HEK293 (cell line): Measurements from ENCODE around the gene MTMR3.

Experiments used
- CTCF ChIA-PET: fragments of 350-600 bp; formaldehyde crosslinking; extraction: SDS; loops from one replicate; lab custom pipeline; 2021; ENCODE audit warnings: antibody characterized with exemption; lab: Yijun Ruan, JAX
- POLR2A ChIA-PET: fragments of 300-600 bp; formaldehyde crosslinking; extraction: SDS; loops from one replicate; lab custom pipeline; 2020; ENCODE audit warnings: antibody characterized with exemption, inconsistent platforms; lab: Yijun Ruan, JAX
- H3K27ac ChIP-seq: fragments of 200-500 bp; sonication (Bioruptor generic); 2 replicates; pipeline ENCODE4 v1.5.1; 2014; ENCODE audit warnings: low read depth, low read length, control low read depth, inconsistent platforms; ENCODE audit errors: extremely low read depth
- H3K36me3 ChIP-seq, 2 experiments: fragments of 200-500 bp in 1 of 2; sonication (Bioruptor generic) in 1 of 2; 1 replicate in 1 of 2; 2 replicates in 1 of 2; pipeline ENCODE4 v1.5.1; 2014 to 2017; ENCODE audit warnings: inconsistent platforms in 2 of 2, low read length in 2 of 2; ENCODE audit not compliant: control insufficient read depth in 2 of 2, insufficient read depth in 1 of 2
- H3K4me1 ChIP-seq: fragments of 200-500 bp; sonication (Bioruptor generic); 2 replicates; pipeline ENCODE4 v1.5.1; 2014; ENCODE audit warnings: mild to moderate bottlenecking, low read length, inconsistent platforms; ENCODE audit not compliant: control insufficient read depth, insufficient read depth
- H3K4me3 ChIP-seq: 2 replicates; pipeline ENCODE4 v1.5.1; 2011; ENCODE audit warnings: low read depth, mild to moderate bottlenecking, control low read depth, low read length, moderate library complexity
- H3K9me3 ChIP-seq: fragments of 200-500 bp; sonication (Bioruptor generic); 2 replicates; pipeline ENCODE4 v1.5.1; 2014; ENCODE audit warnings: low read depth, low read length, inconsistent platforms; ENCODE audit not compliant: control insufficient read depth, insufficient read depth
- KLF1 ChIP-seq: fragments of 450-650 bp; formaldehyde crosslinking; IDR thresholded peaks from 2 replicates; pipeline ENCODE4 v1.5.1; 2016; ENCODE audit warnings: missing biosample characterization, missing genetic modification characterization
- SP2 ChIP-seq: fragments of 450-650 bp; formaldehyde crosslinking; IDR thresholded peaks from 2 replicates; pipeline ENCODE4 v1.5.1; 2016; ENCODE audit warnings: missing biosample characterization, missing genetic modification characterization
- SP7 ChIP-seq: fragments of 450-650 bp; formaldehyde crosslinking; IDR thresholded peaks from 2 replicates; pipeline ENCODE4 v1.5.1; 2016; ENCODE audit warnings: missing biosample characterization, missing genetic modification characterization
- ZBTB20 ChIP-seq: fragments of 450-650 bp; formaldehyde crosslinking; IDR thresholded peaks from 2 replicates; pipeline ENCODE4 v1.5.1; 2016; ENCODE audit warnings: missing biosample characterization, missing genetic modification characterization
- ZFHX2 ChIP-seq: fragments of 450-650 bp; formaldehyde crosslinking; conservative IDR thresholded peaks from 2 replicates; pipeline ENCODE4 v1.5.1; 2016; ENCODE audit warnings: missing biosample characterization, missing genetic modification characterization
- ZNF174 ChIP-seq: fragments of 450-650 bp; formaldehyde crosslinking; IDR thresholded peaks from 2 replicates; pipeline ENCODE4 v1.5.0; 2017; ENCODE audit warnings: missing biosample characterization, mild to moderate bottlenecking, missing genetic modification characterization
- ZNF335 ChIP-seq: fragments of 450-650 bp; formaldehyde crosslinking; conservative IDR thresholded peaks from 2 replicates; pipeline ENCODE4 v1.5.1; 2016; ENCODE audit warnings: missing biosample characterization, missing genetic modification characterization
- ZNF433 ChIP-seq: fragments of 450-650 bp; formaldehyde crosslinking; IDR thresholded peaks from 2 replicates; pipeline ENCODE4 v1.5.1; 2016; ENCODE audit warnings: missing biosample characterization, missing genetic modification characterization, low read depth
- ZNF514 ChIP-seq: fragments of 450-650 bp; formaldehyde crosslinking; IDR thresholded peaks from 2 replicates; pipeline ENCODE4 v1.5.1; 2016; ENCODE audit warnings: missing biosample characterization, missing genetic modification characterization
- ZNF596 ChIP-seq: fragments of 450-650 bp; IDR thresholded peaks from 2 replicates; pipeline ENCODE4 v1.5.0; 2018; ENCODE audit warnings: missing biosample characterization, mild to moderate bottlenecking, missing genetic modification characterization, moderate library complexity
- ZNF664 ChIP-seq: fragments of 450-650 bp; formaldehyde crosslinking; IDR thresholded peaks from 2 replicates; pipeline ENCODE4 v1.5.1; 2016; ENCODE audit warnings: missing biosample characterization, missing genetic modification characterization
- ZNF747 ChIP-seq: fragments of 450-650 bp; formaldehyde crosslinking; IDR thresholded peaks from 2 replicates; pipeline ENCODE4 v1.5.1; 2016; ENCODE audit warnings: missing biosample characterization, missing genetic modification characterization
- TF ChIP-seq, protein P1 (sequence below): fragments of 450-650 bp; formaldehyde crosslinking; conservative IDR thresholded peaks from 2 replicates; pipeline ENCODE4 v1.5.1; 2016; ENCODE audit warnings: low read depth, missing biosample characterization, missing genetic modification characterization
- TF ChIP-seq, protein P2 (sequence below): fragments of 450-650 bp; formaldehyde crosslinking; IDR thresholded peaks from 2 replicates; pipeline ENCODE4 v1.5.1; 2016; ENCODE audit warnings: missing biosample characterization, missing genetic modification characterization
- TF ChIP-seq, protein P3 (sequence below): fragments of 450-650 bp; formaldehyde crosslinking; optimal IDR thresholded peaks from 2 replicates; pipeline ENCODE3; 2016; ENCODE audit warnings: missing biosample characterization, mild to moderate bottlenecking, missing genetic modification characterization
- TF ChIP-seq, protein P4 (sequence below): fragments of 450-650 bp; formaldehyde crosslinking; IDR thresholded peaks from 2 replicates; pipeline ENCODE4 v1.5.1; 2016; ENCODE audit warnings: missing biosample characterization, missing genetic modification characterization

Gene MTMR3

DNA sequence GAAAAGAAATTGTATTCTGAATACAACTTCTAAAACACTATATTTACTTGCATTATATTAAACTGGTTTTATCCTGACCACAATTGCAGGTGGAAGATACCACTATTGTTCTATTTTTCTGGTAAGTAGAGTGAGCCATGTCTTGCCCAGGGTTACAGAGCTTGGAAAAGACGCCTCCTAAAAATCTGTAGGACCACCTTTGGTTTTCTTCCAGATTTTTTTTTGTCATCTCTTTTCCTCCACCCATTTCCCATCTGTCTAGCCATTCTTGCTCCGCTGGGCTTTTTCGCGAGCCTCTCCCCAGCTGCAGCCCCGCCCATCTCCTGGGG lies 294 bp upstream of the MTMR3 start:
- POLR2A ChIA-PET: interaction anchor here (0.7 to 1.7 kb wide), 11 partner anchors 10 to 116 kb away, joined by 3 to 9 read pairs (median 5); partner anchors contain the start of genes ASCC2, UQCR10 and ZMAT5
- no peak overlapping the region for H3K4me3 ChIP-seq

DNA sequence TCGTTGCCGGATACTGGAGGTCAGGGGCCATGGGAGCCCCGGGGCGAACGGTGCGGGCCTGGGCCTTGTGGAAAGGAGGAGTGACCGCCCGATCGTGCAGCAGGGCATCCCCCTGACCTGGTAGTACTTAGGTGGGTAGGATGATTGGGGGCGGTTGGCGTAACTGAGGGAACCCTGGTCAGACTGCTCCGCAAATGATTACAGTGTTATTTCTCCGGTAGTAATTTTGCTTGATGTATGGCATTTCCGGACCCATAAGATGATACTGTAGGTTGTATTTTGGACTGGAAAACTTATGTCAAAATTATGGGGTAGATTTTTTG lies 762 bp downstream of the MTMR3 start:
- ChIA-PET POLR2A (interaction anchor here (0.6 to 1.7 kb wide), 15 partner anchors 11 to 885 kb away, joined by 3 to 9 read pairs (median 4); partner anchors contain the start of genes ASCC2, UQCR10 and ZMAT5), CTCF (interaction anchor here (0.5 to 1.7 kb wide), 6 partner anchors 24 to 244 kb away, joined by 3 to 5 read pairs (median 4); partner anchors contain the start of gene ASCC2)
- H3K4me1 ChIP-seq: peaks cover 19% of the 10 kb centered on the region
- peak overlapping the region; percentile 97 for H3K27ac ChIP-seq
- H3K4me3 ChIP-seq: peak overlapping the region; percentile 99
- H3K9me3 ChIP-seq: no peaks in the 10 kb centered on the region
- TF ChIP-seq SP2 (peak; percentile 56; the same call in 1 of the 2 replicates), ZBTB20 (tag by site-specific recombination) (peak; percentile 0; the same call in 1 of the 2 replicates), ZNF514 (tag by site-specific recombination) (no peak), ZNF664 (tag by site-specific recombination) (no peak), ZNF433 (tag by site-specific recombination) (no peak), ZNF747 (tag by site-specific recombination) (no peak), ZFHX2 (tag by site-specific recombination) (peak; percentile 50), SP7 (tag by site-specific recombination) (peak; percentile 49; the same call in 1 of the 2 replicates), ZNF596 (tag by site-specific recombination) (0 out of 2 replicates have a peak, but pooled peaks have one; percentile 12), ZNF335 (tag by site-specific recombination) (peak; percentile 51; the same call in 1 of the 2 replicates)
- TF ChIP-seq, protein P1, sequence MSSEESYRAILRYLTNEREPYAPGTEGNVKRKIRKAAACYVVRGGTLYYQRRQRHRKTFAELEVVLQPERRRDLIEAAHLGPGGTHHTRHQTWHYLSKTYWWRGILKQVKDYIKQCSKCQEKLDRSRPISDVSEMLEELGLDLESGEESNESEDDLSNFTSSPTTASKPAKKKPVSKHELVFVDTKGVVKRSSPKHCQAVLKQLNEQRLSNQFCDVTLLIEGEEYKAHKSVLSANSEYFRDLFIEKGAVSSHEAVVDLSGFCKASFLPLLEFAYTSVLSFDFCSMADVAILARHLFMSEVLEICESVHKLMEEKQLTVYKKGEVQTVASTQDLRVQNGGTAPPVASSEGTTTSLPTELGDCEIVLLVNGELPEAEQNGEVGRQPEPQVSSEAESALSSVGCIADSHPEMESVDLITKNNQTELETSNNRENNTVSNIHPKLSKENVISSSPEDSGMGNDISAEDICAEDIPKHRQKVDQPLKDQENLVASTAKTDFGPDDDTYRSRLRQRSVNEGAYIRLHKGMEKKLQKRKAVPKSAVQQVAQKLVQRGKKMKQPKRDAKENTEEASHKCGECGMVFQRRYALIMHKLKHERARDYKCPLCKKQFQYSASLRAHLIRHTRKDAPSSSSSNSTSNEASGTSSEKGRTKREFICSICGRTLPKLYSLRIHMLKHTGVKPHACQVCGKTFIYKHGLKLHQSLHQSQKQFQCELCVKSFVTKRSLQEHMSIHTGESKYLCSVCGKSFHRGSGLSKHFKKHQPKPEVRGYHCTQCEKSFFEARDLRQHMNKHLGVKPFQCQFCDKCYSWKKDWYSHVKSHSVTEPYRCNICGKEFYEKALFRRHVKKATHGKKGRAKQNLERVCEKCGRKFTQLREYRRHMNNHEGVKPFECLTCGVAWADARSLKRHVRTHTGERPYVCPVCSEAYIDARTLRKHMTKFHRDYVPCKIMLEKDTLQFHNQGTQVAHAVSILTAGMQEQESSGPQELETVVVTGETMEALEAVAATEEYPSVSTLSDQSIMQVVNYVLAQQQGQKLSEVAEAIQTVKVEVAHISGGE (tag by site-specific recombination): 0 out of 2 replicates have a peak, but pooled peaks have one; percentile 2
- TF ChIP-seq, protein P2, sequence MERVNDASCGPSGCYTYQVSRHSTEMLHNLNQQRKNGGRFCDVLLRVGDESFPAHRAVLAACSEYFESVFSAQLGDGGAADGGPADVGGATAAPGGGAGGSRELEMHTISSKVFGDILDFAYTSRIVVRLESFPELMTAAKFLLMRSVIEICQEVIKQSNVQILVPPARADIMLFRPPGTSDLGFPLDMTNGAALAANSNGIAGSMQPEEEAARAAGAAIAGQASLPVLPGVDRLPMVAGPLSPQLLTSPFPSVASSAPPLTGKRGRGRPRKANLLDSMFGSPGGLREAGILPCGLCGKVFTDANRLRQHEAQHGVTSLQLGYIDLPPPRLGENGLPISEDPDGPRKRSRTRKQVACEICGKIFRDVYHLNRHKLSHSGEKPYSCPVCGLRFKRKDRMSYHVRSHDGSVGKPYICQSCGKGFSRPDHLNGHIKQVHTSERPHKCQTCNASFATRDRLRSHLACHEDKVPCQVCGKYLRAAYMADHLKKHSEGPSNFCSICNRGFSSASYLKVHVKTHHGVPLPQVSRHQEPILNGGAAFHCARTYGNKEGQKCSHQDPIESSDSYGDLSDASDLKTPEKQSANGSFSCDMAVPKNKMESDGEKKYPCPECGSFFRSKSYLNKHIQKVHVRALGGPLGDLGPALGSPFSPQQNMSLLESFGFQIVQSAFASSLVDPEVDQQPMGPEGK (tag by site-specific recombination): 0 out of 2 replicates have a peak, but pooled peaks have one; percentile 33
- TF ChIP-seq, protein P3, sequence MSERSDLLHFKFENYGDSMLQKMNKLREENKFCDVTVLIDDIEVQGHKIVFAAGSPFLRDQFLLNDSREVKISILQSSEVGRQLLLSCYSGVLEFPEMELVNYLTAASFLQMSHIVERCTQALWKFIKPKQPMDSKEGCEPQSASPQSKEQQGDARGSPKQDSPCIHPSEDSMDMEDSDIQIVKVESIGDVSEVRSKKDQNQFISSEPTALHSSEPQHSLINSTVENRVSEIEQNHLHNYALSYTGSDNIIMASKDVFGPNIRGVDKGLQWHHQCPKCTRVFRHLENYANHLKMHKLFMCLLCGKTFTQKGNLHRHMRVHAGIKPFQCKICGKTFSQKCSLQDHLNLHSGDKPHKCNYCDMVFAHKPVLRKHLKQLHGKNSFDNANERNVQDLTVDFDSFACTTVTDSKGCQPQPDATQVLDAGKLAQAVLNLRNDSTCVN (tag by site-specific recombination): no peak
- H3K36me3 ChIP-seq: no peaks in the 10 kb centered on the region

More for the DNA sequence above, 294 bp upstream of the MTMR3 start:
- no peaks in the 10 kb centered on the region for H3K36me3 ChIP-seq
- peaks cover 14% of the 10 kb centered on the region for H3K4me1 ChIP-seq
- no peak for TF ChIP-seq ZNF174 (tag by site-specific recombination)
- TF ChIP-seq, protein P4, sequence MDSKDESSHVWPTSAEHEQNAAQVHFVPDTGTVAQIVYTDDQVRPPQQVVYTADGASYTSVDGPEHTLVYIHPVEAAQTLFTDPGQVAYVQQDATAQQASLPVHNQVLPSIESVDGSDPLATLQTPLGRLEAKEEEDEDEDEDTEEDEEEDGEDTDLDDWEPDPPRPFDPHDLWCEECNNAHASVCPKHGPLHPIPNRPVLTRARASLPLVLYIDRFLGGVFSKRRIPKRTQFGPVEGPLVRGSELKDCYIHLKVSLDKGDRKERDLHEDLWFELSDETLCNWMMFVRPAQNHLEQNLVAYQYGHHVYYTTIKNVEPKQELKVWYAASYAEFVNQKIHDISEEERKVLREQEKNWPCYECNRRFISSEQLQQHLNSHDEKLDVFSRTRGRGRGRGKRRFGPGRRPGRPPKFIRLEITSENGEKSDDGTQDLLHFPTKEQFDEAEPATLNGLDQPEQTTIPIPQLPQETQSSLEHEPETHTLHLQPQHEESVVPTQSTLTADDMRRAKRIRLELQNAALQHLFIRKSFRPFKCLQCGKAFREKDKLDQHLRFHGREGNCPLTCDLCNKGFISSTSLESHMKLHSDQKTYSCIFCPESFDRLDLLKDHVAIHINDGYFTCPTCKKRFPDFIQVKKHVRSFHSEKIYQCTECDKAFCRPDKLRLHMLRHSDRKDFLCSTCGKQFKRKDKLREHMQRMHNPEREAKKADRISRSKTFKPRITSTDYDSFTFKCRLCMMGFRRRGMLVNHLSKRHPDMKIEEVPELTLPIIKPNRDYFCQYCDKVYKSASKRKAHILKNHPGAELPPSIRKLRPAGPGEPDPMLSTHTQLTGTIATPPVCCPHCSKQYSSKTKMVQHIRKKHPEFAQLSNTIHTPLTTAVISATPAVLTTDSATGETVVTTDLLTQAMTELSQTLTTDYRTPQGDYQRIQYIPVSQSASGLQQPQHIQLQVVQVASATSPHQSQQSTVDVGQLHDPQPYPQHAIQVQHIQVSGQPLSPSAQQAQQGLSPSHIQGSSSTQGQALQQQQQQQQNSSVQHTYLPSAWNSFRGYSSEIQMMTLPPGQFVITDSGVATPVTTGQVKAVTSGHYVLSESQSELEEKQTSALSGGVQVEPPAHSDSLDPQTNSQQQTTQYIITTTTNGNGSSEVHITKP (tag by site-specific recombination): peak; percentile 87
- TF ChIP-seq KLF1 (tag by site-specific recombination): peak; percentile 39; the same call in 1 of the 2 replicates
- H3K27ac ChIP-seq: no peak overlapping the region
- CTCF ChIA-PET: interaction anchor here (0.7 to 1.7 kb wide), 5 partner anchors 9 to 123 kb away, joined by 3 to 5 read pairs (median 4); partner anchors contain the start of gene ASCC2
- no peaks in the 10 kb centered on the region for H3K9me3 ChIP-seq
